GM21619 (cell line): ENCODE measurements around the gene RBBP6.
"Not testable (repeated sequence)": the region's sequence is repeated elsewhere in the genome, so short reads cannot be mapped to it uniquely, and the experiment has no call there.

Experiments used
- ATAC-seq: cut with Tn5 transposase; IDR thresholded peaks from one replicate; pipeline ENCODE4 v1.9.1; 2021; ENCODE audit not compliant: unreplicated experiment

Gene RBBP6

GRCh38 chr16:24539295-24539849 lies at the start of gene RBBP6:
Gene RBBP6, plus strand, starts transcription at chr16:24539566. Its CDS starts 1,061 bp downstream, at chr16:24540627.
- ATAC-seq = peak; percentile 81

- no peak for ATAC-seq
Observed at GRCh38 chr16:24490866-24491265, 48.5 kb upstream of the RBBP6 start.

GRCh38 chr16:24491731-24492130 lies 47.6 kb upstream of the RBBP6 start:
- no peak for ATAC-seq

GRCh38 chr16:24493821-24494220 lies 45.5 kb upstream of the RBBP6 start:
- ATAC-seq = no peak

- ATAC-seq = not testable (repeated sequence)
Observed at GRCh38 chr16:24495207-24495606, 44.2 kb upstream of the RBBP6 start.

GRCh38 chr16:24497440-24497839 lies 41.9 kb upstream of the RBBP6 start:
- no peak for ATAC-seq

- no peak for ATAC-seq
Observed at GRCh38 chr16:24499193-24499814, 40.1 kb upstream of the RBBP6 start.

- ATAC-seq = peak; percentile 65
Observed at GRCh38 chr16:24504472-24505345, 34.7 kb upstream of the RBBP6 start.

GRCh38 chr16:24505959-24506358 lies 33.4 kb upstream of the RBBP6 start:
- ATAC-seq = no peak

- ATAC-seq = no peak
Observed at GRCh38 chr16:24507959-24508480, 31.3 kb upstream of the RBBP6 start.

GRCh38 chr16:24508614-24509013 lies 30.8 kb upstream of the RBBP6 start:
- no peak for ATAC-seq

GRCh38 chr16:24509536-24509935 lies 29.8 kb upstream of the RBBP6 start:
- no peak for ATAC-seq

GRCh38 chr16:24511174-24511573 lies 28.2 kb upstream of the RBBP6 start:
- no peak for ATAC-seq

GRCh38 chr16:24511792-24512191 lies 27.6 kb upstream of the RBBP6 start:
- no peak for ATAC-seq

- ATAC-seq = no peak
Observed at GRCh38 chr16:24514096-24514495, 25.3 kb upstream of the RBBP6 start.

GRCh38 chr16:24515186-24515585 lies 24.2 kb upstream of the RBBP6 start:
- no peak for ATAC-seq

- no peak for ATAC-seq
Observed at GRCh38 chr16:24516900-24517669, 22.3 kb upstream of the RBBP6 start.

- no peak for ATAC-seq
Observed at GRCh38 chr16:24518498-24518897, 20.9 kb upstream of the RBBP6 start.

GRCh38 chr16:24520983-24521382 lies 18.4 kb upstream of the RBBP6 start:
- ATAC-seq = no peak

GRCh38 chr16:24522751-24523150 lies 16.6 kb upstream of the RBBP6 start:
- ATAC-seq = no peak

GRCh38 chr16:24523569-24523968 lies 15.8 kb upstream of the RBBP6 start:
- no peak for ATAC-seq
